Activated CD8-positive, alpha-beta memory T cell treated with anti-CD3 and anti-CD28 coated beads, Interleukin-2, amount 50 U/mL, for 48 hours (primary cell): ENCODE data around the gene ZDHHC14.
"Not testable (repeated sequence)": the region's sequence is repeated elsewhere in the genome, so short reads cannot be mapped to it uniquely, and the experiment has no call there.

Source experiments
- DNase-seq: peaks from one replicate; pipeline ENCODE4 v3.0.0-alpha.2; 2020

The ZDHHC14 gene

GRCh38 chr6:157579467-157580031 is 198.6 kb downstream of the ZDHHC14 start:
- no peak for DNase-seq

GRCh38 chr6:157584036-157584435 is 203.0 kb downstream of the ZDHHC14 start:
- DNase-seq = no peak

- DNase-seq = no peak
These were observed 204.5 kb downstream of the ZDHHC14 start for GRCh38 chr6:157585274-157586087.

- DNase-seq = no peak
These were observed 205.1 kb downstream of the ZDHHC14 start for GRCh38 chr6:157586088-157586414.

- DNase-seq = no peak
These were observed 205.6 kb downstream of the ZDHHC14 start for GRCh38 chr6:157586476-157587126.

- DNase-seq = no peak
These were observed 206.3 kb downstream of the ZDHHC14 start for GRCh38 chr6:157587127-157587926.

GRCh38 chr6:157590654-157591053 is 209.7 kb downstream of the ZDHHC14 start:
- not testable (repeated sequence) for DNase-seq

- DNase-seq = no peak
These were observed 211.6 kb downstream of the ZDHHC14 start for GRCh38 chr6:157592541-157592940.

- no peak for DNase-seq
These were observed 212.0 kb downstream of the ZDHHC14 start for GRCh38 chr6:157592980-157593379.

- no peak for DNase-seq
These were observed 212.6 kb downstream of the ZDHHC14 start for GRCh38 chr6:157593596-157593995.

GRCh38 chr6:157594292-157594691 is 213.3 kb downstream of the ZDHHC14 start:
- DNase-seq = no peak

- DNase-seq = no peak
These were observed 214.8 kb downstream of the ZDHHC14 start for GRCh38 chr6:157595768-157596167.

GRCh38 chr6:157596461-157596860 is 215.5 kb downstream of the ZDHHC14 start:
- DNase-seq = no peak

- DNase-seq = no peak
These were observed 215.9 kb downstream of the ZDHHC14 start for GRCh38 chr6:157596886-157597285.

- peak; percentile 58 for DNase-seq
These were observed 216.7 kb downstream of the ZDHHC14 start for GRCh38 chr6:157597461-157598312.

- no peak for DNase-seq
These were observed 218.2 kb downstream of the ZDHHC14 start for GRCh38 chr6:157599191-157599590.

- DNase-seq = no peak
These were observed 219.8 kb downstream of the ZDHHC14 start for GRCh38 chr6:157600807-157601206.

- no peak for DNase-seq
These were observed 221.7 kb downstream of the ZDHHC14 start for GRCh38 chr6:157602521-157603295.

- DNase-seq = peak; percentile 13
These were observed 222.4 kb downstream of the ZDHHC14 start for GRCh38 chr6:157603314-157603940.

- DNase-seq = no peak
These were observed 223.0 kb downstream of the ZDHHC14 start for GRCh38 chr6:157603971-157604370.

GRCh38 chr6:157604816-157605215 is 223.8 kb downstream of the ZDHHC14 start:
- no peak for DNase-seq
